ENCODE measurements around the gene CDYL. TPM values are rescaled to one million over a fixed set of nuclear protein-coding genes. Genes with fewer than 3 reads are reported as not detected.

CDYL gene
- total and polyA plus RNA-seq, 12 donors = 4.1 to 39.9 (median 33.2) TPM

DNA sequence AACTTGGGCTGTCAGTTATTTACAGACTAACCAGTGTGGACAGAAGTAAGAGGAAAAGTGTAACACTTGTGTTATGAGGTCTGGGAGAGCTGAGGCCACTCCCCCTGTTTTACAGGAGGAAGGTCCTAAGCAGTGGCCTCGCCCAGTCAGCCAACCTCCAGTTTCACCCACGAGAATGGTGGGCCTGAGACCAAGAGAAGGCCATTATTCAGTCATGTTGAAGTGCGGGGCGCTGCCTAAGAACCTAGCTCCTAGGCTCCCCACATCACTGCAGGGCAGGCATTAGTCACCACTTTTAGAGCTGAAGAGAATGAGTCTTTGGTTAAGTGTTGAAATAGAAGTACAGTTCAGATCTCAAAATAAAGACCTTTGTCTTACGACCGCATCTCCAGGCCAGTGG is 27.9 kb downstream of the CDYL start:
- DNase-seq (no peak), ATAC-seq (peak in 1 of 8 donors; percentile 16)
- Histone ChIP-seq H3K9me3 (peaks cover 0 to 25% (median 15%) of the 10 kb centered on the region in 11 donors), H3K27me3 (no peaks in the 10 kb centered on the region), H3K4me1 (peaks cover 4 to 48% (median 38%) of the 10 kb centered on the region in 9 donors), H3K4me3 (no peak overlapping the region), H3K36me3 (no peaks in the 10 kb centered on the region), H3K27ac (no peak overlapping the region)
- intact Hi-C loops (cut with DNase I) = no loop called here
- TF ChIP-seq, protein P1, sequence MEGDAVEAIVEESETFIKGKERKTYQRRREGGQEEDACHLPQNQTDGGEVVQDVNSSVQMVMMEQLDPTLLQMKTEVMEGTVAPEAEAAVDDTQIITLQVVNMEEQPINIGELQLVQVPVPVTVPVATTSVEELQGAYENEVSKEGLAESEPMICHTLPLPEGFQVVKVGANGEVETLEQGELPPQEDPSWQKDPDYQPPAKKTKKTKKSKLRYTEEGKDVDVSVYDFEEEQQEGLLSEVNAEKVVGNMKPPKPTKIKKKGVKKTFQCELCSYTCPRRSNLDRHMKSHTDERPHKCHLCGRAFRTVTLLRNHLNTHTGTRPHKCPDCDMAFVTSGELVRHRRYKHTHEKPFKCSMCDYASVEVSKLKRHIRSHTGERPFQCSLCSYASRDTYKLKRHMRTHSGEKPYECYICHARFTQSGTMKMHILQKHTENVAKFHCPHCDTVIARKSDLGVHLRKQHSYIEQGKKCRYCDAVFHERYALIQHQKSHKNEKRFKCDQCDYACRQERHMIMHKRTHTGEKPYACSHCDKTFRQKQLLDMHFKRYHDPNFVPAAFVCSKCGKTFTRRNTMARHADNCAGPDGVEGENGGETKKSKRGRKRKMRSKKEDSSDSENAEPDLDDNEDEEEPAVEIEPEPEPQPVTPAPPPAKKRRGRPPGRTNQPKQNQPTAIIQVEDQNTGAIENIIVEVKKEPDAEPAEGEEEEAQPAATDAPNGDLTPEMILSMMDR (IDR thresholded peaks at IDR 0.05) = no peak
- WGBS, 2 donors = 93 to 94% methylated on average over 6 of the region's 6 CpGs

DNA sequence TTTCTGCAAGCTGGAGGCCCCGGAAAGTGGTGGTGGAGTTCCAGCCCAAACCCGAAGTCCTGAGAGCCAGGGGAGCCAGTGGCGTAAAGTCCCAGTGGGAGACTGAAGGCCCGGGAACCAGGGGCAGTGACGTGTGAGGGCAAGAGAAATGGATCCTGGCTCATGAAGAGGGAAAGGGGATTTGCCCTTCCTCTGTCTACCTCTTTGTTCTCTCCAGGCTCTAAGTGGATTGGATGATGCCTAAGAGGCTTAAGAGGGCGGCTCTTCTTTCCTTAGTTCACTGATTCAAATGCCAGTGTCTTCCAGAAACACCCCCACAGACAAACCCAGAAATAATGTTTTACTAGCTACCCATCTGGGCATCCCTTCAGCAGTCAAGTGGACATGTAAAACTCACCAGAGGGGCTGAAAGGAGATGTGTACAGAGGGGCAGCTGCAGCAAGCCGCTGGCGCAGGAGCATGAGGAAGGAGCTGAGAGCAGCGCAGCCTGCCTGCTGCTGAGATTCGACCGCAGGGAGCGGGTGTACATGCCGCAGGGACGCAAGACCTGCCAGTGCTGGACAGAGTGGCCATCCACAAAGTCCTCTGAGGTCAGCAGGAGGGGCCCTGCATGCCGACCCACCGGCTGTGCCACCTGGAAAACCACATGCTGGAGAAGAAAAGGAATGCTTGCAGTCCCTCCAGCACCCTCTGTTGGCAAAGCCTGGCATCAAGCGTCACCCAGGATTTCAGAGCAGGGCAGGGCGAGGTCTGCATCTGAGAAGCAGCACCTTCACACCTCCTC is 29.5 kb downstream of the CDYL start:
- Histone ChIP-seq H3K27me3 (no peaks in the 10 kb centered on the region), H3K27ac (no peak overlapping the region), H3K9me3 (peaks cover 0 to 16% (median 4%) of the 10 kb centered on the region in 11 donors), H3K36me3 (no peaks in the 10 kb centered on the region), H3K4me1 (peaks cover 4 to 57% (median 47%) of the 10 kb centered on the region in 9 donors), H3K4me3 (no peak overlapping the region)
- intact Hi-C loops (cut with DNase I) = loop anchor here in 1 of 10 donors (1.0 kb wide), 1 partner anchor 11 kb away; no protein-coding TSS in a partner anchor
- 74 to 79% methylated on average over 18 of the region's 18 CpGs for WGBS, 2 donors
- peak in 7 of 8 donors; percentile 41 to 80 (median 68) for ATAC-seq
- peak; percentile 23 to 40 for DNase-seq
- TF ChIP-seq, protein P1 (IDR thresholded peaks at IDR 0.05) = peak; percentile 23 to 66 (median 59)

DNA sequence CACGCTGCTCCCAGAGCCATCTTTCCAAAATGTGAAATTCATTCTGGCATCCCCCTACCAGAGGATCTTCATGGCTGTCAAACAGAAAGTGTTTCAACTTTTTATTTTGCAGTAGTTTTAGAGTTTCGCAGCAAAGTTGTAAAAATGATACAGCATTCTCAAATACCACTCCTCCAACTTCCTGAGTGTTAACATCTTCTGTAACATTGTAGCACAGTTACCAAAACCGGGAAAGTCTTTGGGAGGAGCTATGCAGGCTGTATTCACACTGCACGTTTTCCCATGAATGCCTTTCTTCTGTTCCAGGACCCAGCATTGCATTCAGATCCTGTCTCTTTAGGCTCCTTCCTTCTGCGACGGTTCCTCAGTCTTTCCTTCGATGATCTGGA is 30.1 kb downstream of the CDYL start:
- ATAC-seq = no peak
- Histone ChIP-seq H3K4me1 (peaks cover 4 to 60% (median 51%) of the 10 kb centered on the region in 9 donors), H3K9me3 (peaks cover 0 to 10% (median 0%) of the 10 kb centered on the region in 11 donors), H3K4me3 (no peak overlapping the region), H3K27ac (no peak overlapping the region), H3K36me3 (no peaks in the 10 kb centered on the region), H3K27me3 (no peaks in the 10 kb centered on the region)
- intact Hi-C loops (cut with DNase I) = no loop called here
- DNase-seq = no peak
- 55 to 59% methylated on average over 7 of the region's 7 CpGs for WGBS, 2 donors
- TF ChIP-seq, protein P1 (IDR thresholded peaks at IDR 0.05) = peak in 1 of 9 donors; percentile 2

DNA sequence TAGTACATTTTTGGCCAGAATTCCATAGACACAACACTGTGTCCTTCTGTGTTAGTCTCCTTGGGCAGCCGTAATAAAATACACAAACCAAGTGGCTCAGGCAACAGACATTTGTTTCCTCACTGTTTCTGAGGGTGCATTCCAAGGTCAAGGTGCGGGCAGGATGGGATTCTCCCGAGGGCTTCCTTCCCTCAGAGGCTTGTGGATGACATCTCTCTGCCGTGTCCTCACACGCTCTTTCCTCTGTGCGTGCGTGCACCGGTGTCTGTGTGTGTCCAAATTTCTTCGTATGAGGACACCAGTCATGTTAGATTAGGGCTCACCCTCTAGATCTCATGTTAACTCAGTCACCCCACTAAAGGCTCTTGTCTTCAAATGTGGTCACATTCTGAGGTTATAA is 30.6 kb downstream of the CDYL start:
- DNase-seq = no peak
- Histone ChIP-seq H3K27ac (no peak overlapping the region), H3K36me3 (no peaks in the 10 kb centered on the region), H3K4me1 (peaks cover 5 to 61% (median 52%) of the 10 kb centered on the region in 9 donors), H3K9me3 (peaks cover 0 to 9% (median 0%) of the 10 kb centered on the region in 11 donors), H3K4me3 (no peak overlapping the region), H3K27me3 (no peaks in the 10 kb centered on the region)
- 62% methylated on average over 9 of the region's 9 CpGs for WGBS, 2 donors
- TF ChIP-seq, protein P1 (IDR thresholded peaks at IDR 0.05) = no peak
- intact Hi-C loops (cut with DNase I) = no loop called here
- ATAC-seq = peak in 1 of 8 donors; percentile 26

Measured in heart right ventricle (tissue), 16 donors.